Lower leg skin (tissue), 4 donors: Measurements from ENCODE around the gene POFUT2. TPM values are rescaled to one million over a fixed set of nuclear protein-coding genes. Genes with fewer than 3 reads are reported as not detected.

ENCODE experiments used
- DNase-seq, 2 donors: peaks; one replicate each; pipeline ENCODE4 v3.0.0-alpha.2; 2019; ENCODE audit warnings: low spot score in 2 of 2
- H3K4me3 ChIP-seq: fragments of 200-600 bp; sonication (generic); 2 replicates; pipeline ENCODE4 v1.5.1; 2017; ENCODE audit warnings: mild to moderate bottlenecking, low read depth; ENCODE audit not compliant: poor library complexity, severe bottlenecking
- CTCF ChIP-seq, 3 donors: fragments of 450-650 bp; IDR thresholded peaks; one replicate each; pipeline ENCODE4 v1.5.1; 2016; ENCODE audit warnings: antibody characterized with exemption in 3 of 3, mild to moderate bottlenecking in 3 of 3, moderate library complexity in 2 of 3
- POLR2A ChIP-seq, 2 donors: fragments of 450-650 bp; IDR thresholded peaks; one replicate each; pipeline ENCODE4 v1.6.1; 2016 to 2017; ENCODE audit warnings: antibody characterized with exemption in 2 of 2, mild to moderate bottlenecking in 1 of 2, moderate library complexity in 1 of 2
- WGBS, 2 donors: methylation state at CpG; one replicate each; pipeline ENCODE4 v1.1.5; 2018; 5-methylcytosine and 5-hydroxymethylcytosine counted together
- intact Hi-C: fragments of 100-400 bp; cut with DNase I; formaldehyde crosslinking; loops from one replicate; pipeline ENCODE4 v1.15.0; 2023; ENCODE audit warnings: low total_unique reads
- total RNA-seq, 4 donors: library from RNA; depleted of rRNA; stranded (reverse); fragments of >200 nt; gene quantifications; one replicate each; pipeline ENCODE4 v1.1.0, GENCODE V29; 2016

The POFUT2 gene
- total RNA-seq, 4 donors from 2014 or later, result 15.0 to 22.1 (median 18.9) TPM

GRCh38 chr21:45226540-45227326 lies 61.0 kb downstream of the POFUT2 start:
- intact Hi-C loops, result no loop called here
- 58 to 60% methylated on average over 15 of the region's 15 CpGs for WGBS, 2 donors
- TF ChIP-seq POLR2A (IDR thresholded peaks at IDR 0.05), result no peak
- TF ChIP-seq CTCF (IDR thresholded peaks at IDR 0.05), result no peak
- DNase-seq, result no peak
- no peak overlapping the region for H3K4me3 ChIP-seq

GRCh38 chr21:45225741-45226327 lies 61.9 kb downstream of the POFUT2 start:
- no peak for DNase-seq
- 78 to 81% methylated on average over 16 of the region's 16 CpGs for WGBS, 2 donors
- TF ChIP-seq POLR2A (IDR thresholded peaks at IDR 0.05) (no peak), CTCF (IDR thresholded peaks at IDR 0.05) (no peak)
- no peak overlapping the region for H3K4me3 ChIP-seq
- intact Hi-C loops, result no loop called here

GRCh38 chr21:45225041-45225740 lies 62.5 kb downstream of the POFUT2 start:
- intact Hi-C loops, result no loop called here
- no peak overlapping the region for H3K4me3 ChIP-seq
- WGBS, 2 donors, result 86 to 90% methylated on average over 11 of the region's 11 CpGs
- no peak for DNase-seq
- TF ChIP-seq POLR2A (IDR thresholded peaks at IDR 0.05), result no peak
- TF ChIP-seq CTCF (IDR thresholded peaks at IDR 0.05), result no peak

- WGBS, 2 donors, result 85 to 90% methylated on average over 22 to 24 of the region's 24 CpGs
- TF ChIP-seq POLR2A (IDR thresholded peaks at IDR 0.05), result no peak
- no peak for TF ChIP-seq CTCF (IDR thresholded peaks at IDR 0.05)
- no peak for DNase-seq
- H3K4me3 ChIP-seq, result no peak overlapping the region
- intact Hi-C loops, result no loop called here
These were observed 63.3 kb downstream of the POFUT2 start for GRCh38 chr21:45224189-45224938.

- DNase-seq, result no peak
- no peak overlapping the region for H3K4me3 ChIP-seq
- intact Hi-C loops, result no loop called here
- TF ChIP-seq POLR2A (IDR thresholded peaks at IDR 0.05) (no peak), CTCF (IDR thresholded peaks at IDR 0.05) (no peak)
- WGBS, 2 donors, result 94 to 95% methylated on average over 27 to 34 of the region's 36 CpGs
These were observed 64.2 kb downstream of the POFUT2 start for GRCh38 chr21:45223236-45224185.
